K562 (cell line): ENCODE measurements around the gene TOMM6. TPM values are rescaled to one million over a fixed set of nuclear protein-coding genes. Genes with fewer than 3 reads are reported as not detected.

ENCODE experiments used
- ATAC-seq: fragments of 200-7000 bp; cut with Tn5 transposase; 3 replicates; pipeline ENCODE4 v1.9.1; 2020; ENCODE audit warnings: moderate library complexity
- BruUV-seq: library from RNA; stranded (reverse); fragments of 400-500 nt; replicated peaks from 2 replicates; lab custom pipeline; 2021; lab: Mats Ljungman, UMichigan
- CTCF ChIA-PET: fragments of 300-600 bp; formaldehyde crosslinking; extraction: SDS; loops from one replicate; lab custom pipeline; 2021; ENCODE audit warnings: low intra/inter-chr PET ratio; lab: Yijun Ruan, JAX
- POLR2A ChIA-PET: fragments of 300-600, 350-650 bp; sonication (Branson Sonifier 250); formaldehyde crosslinking; extraction: SDS; loops from one replicate; lab custom pipeline; 2021; ENCODE audit warnings: antibody characterized with exemption, inconsistent platforms; lab: Yijun Ruan, JAX
- DNase-seq, 4 experiments: peaks; one replicate each; pipeline versions ENCODE4 v3.0.0 to v3.0.0-alpha.2; 2011 to 2018; ENCODE audit warnings: low spot score in 3 of 4, mixed read lengths in 3 of 4; ENCODE audit errors: extremely low read depth in 1 of 4
- FAIRE-seq: peaks from 2 replicates; lab custom pipeline; 2011; peaks lifted over from hg19 to GRCh38; lab: Jason Lieb, UNC
- H2AFZ ChIP-seq: 2 replicates; pipeline ENCODE4 v1.6.0; 2011; ENCODE audit warnings: low read depth, low read length, control low read depth, inconsistent platforms
- H3K27ac ChIP-seq: fragments of 200-600 bp; 3 replicates; pipeline ENCODE4 v1.8.0; 2011; ENCODE audit warnings: low read depth, mild to moderate bottlenecking, control low read depth, inconsistent platforms, low read length, moderate library complexity, mixed read lengths; ENCODE audit errors: extremely low read depth
- H3K27me3 ChIP-seq, 2 experiments: fragments of 300-600 bp in 1 of 2; 2 replicates in 1 of 2; 3 replicates in 1 of 2; pipeline versions ENCODE4 v1.6.0 to v1.8.0; 2011; ENCODE audit warnings: inconsistent platforms in 2 of 2, low read length in 2 of 2, mild to moderate bottlenecking in 1 of 2, mixed read lengths in 1 of 2, moderate library complexity in 1 of 2; ENCODE audit not compliant: control insufficient read depth in 2 of 2, insufficient read depth in 2 of 2
- H3K36me3 ChIP-seq: fragments of 300-600 bp; 3 replicates; pipeline ENCODE4 v1.8.0; 2011; ENCODE audit warnings: mild to moderate bottlenecking, low read length, inconsistent platforms; ENCODE audit not compliant: control insufficient read depth, insufficient read depth
- H3K4me1 ChIP-seq, 2 experiments: fragments of 200-600 bp in 1 of 2; replicated peaks in 1 of 2; 2 replicates in 1 of 2; 3 replicates in 1 of 2; pipeline versions ENCODE4 v1.5.1 to v1.8.0; 2011; ENCODE audit warnings: inconsistent platforms in 2 of 2, low read length in 2 of 2, mild to moderate bottlenecking in 1 of 2, mixed read lengths in 1 of 2, moderate library complexity in 1 of 2; ENCODE audit not compliant: control insufficient read depth in 2 of 2, insufficient read depth in 2 of 2
- H3K4me2 ChIP-seq: 2 replicates; pipeline ENCODE4 v1.6.1; 2011; ENCODE audit warnings: low read length, control low read depth, inconsistent platforms, mixed read lengths; ENCODE audit not compliant: insufficient read depth
- H3K4me3 ChIP-seq: fragments of 200-600 bp; sonication (generic), shearing (Covaris generic); 2 replicates; pipeline ENCODE4 v1.5.1; 2016; ENCODE audit warnings: control low read depth, inconsistent platforms
- H3K79me2 ChIP-seq: fragments of 200-600 bp; 3 replicates; pipeline ENCODE4 v1.8.0; 2011; ENCODE audit warnings: low read length, inconsistent platforms; ENCODE audit not compliant: control insufficient read depth, insufficient read depth
- H3K9ac ChIP-seq, 2 experiments: 2 replicates each; pipeline versions ENCODE4 v1.6.0 to v1.6.1; 2011; ENCODE audit warnings: low read depth in 2 of 2, low read length in 2 of 2, control low read depth in 1 of 2, inconsistent platforms in 1 of 2, mild to moderate bottlenecking in 1 of 2, mixed read lengths in 1 of 2; ENCODE audit not compliant: insufficient read depth in 1 of 2
- H3K9me1 ChIP-seq: one replicate; pipeline ENCODE4 v1.6.0; 2011; ENCODE audit warnings: inconsistent platforms, mild to moderate bottlenecking, low read length, moderate library complexity; ENCODE audit not compliant: control insufficient read depth, insufficient read depth
- H3K9me3 ChIP-seq: replicated peaks from 2 replicates; pipeline ENCODE4 v1.5.1; 2011; ENCODE audit warnings: low read depth, low read length, inconsistent platforms; ENCODE audit not compliant: control insufficient read depth, insufficient read depth
- H4K20me1 ChIP-seq: replicated peaks from 2 replicates; pipeline ENCODE4 v1.6.1; 2011; ENCODE audit warnings: low read length, inconsistent platforms, mixed read lengths; ENCODE audit not compliant: control insufficient read depth, insufficient read depth
- MYNN ChIP-seq, 2 experiments: sonication (generic); formaldehyde crosslinking in 1 of 2; IDR thresholded peaks; 2 replicates each; pipeline versions ENCODE4 v1.5.0 to v1.6.1; 2016 to 2020; ENCODE audit warnings: antibody characterized with exemption in 1 of 2, missing genetic modification reagents in 1 of 2
- TGIF2 ChIP-seq: sonication (generic); formaldehyde crosslinking; IDR thresholded peaks from 2 replicates; pipeline ENCODE4 v1.8.1; 2022; ENCODE audit warnings: mild to moderate bottlenecking, missing genetic modification reagents, moderate library complexity
- ZNF175 ChIP-seq: fragments of 200-800 bp; sonication (Bioruptor generic); IDR thresholded peaks from 2 replicates; pipeline ENCODE4 v1.6.1; 2016; ENCODE audit warnings: low read depth, mild to moderate bottlenecking, missing genetic modification characterization, missing compliant biosample characterization
- WGBS: fragments of 100-300 bp; shearing (Covaris generic); methylation state at CpG from one replicate; pipeline ENCODE4 v1.1.6; 2016; ENCODE audit warnings: low coverage, mixed read lengths; ENCODE audit not compliant: insufficient coverage; ENCODE audit errors: missing lambda C conversion rate; 5-methylcytosine and 5-hydroxymethylcytosine counted together
- in situ Hi-C: fragments of 300-500 bp; cut with MboI; formaldehyde crosslinking; loops from 4 replicates; pipeline ENCODE4 v1.15.0; 2018; ENCODE audit warnings: inconsistent platforms, mixed read lengths
- intact Hi-C: fragments of 100-400 bp; cut with micrococcal nuclease; formaldehyde crosslinking; loops from 2 replicates; pipeline ENCODE4 v1.14.2; 2022
- polyA plus RNA-seq, 8 experiments: library from polyadenylated mRNA; depleted of rRNA in 4 of 8; stranded (reverse) in 5 of 8; unstranded in 3 of 8; fragments of >200 nt; fragmentation: Nextera tagmentation in 2 of 8; fragmentation: Illumina TruSeq in 1 of 8; extraction: Ambion mirVana in 2 of 8; extraction: Trizol in 1 of 8; gene quantifications; 2 replicates each; pipeline versions ENCODE4 v1.2.1 to v1.2.3, GENCODE V29; 2011 to 2014; ENCODE audit warnings: inconsistent platforms in 1 of 8, missing spikeins in 1 of 8
- total RNA-seq, 7 experiments: library from RNA; depleted of rRNA in 6 of 7; stranded (reverse); fragments of >200 nt in 6 of 7; fragmentation: Illumina TruSeq in 2 of 7; extraction: Trizol in 2 of 7; gene quantifications; 2 replicates each; pipeline versions ENCODE4 v1.2.1 to v1.2.3, GENCODE V29; 2011 to 2021; ENCODE audit warnings: low replicate concordance in 1 of 7
- TF ChIP-seq, protein P1 (sequence below): fragments of 450-650 bp; IDR thresholded peaks from 2 replicates; pipeline ENCODE4 v1.6.1; 2016
- TF ChIP-seq, protein P2 (sequence below): fragments of 250-450 bp; sonication (Bioruptor Pico); IDR thresholded peaks from 2 replicates; pipeline ENCODE4 v1.6.1; 2021; ENCODE audit warnings: mild to moderate bottlenecking

Gene TOMM6
- total and polyA plus RNA-seq, 9 of the 15 experiments (the other 6 are each of a cell fraction or from before 2014, with no cell fraction given) = 380 to 2,097 (median 1,065) TPM

DNA sequence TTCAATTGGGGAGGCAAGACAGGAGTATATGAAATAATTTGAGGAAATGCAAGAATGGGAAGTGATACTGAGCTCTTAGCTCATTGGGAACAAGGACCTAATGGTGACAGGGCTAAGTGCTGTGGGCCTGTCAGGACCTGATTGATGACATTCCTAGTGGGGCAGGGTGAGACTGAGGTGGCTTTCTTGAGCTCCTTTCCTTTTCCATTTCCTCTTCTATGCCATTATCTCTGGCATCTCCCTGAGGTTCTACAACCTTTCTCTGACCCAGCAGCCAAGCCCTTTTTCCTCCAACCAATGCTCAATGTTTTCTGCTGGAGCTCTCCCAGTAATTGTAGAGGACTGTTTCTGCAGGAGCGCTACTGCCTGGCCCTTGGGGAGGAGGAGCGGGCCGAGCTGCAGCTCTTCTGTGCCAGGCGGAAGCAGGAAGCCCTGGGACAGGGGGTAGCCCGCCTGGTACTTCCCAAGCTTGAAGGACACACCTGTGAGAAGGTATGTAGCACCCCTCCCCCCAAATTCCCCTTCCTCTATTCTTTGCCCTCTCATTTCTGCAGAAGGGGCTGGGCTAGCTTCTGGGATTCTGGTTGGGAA, 2.8 kb upstream of the TOMM6 start (continued):
- TF ChIP-seq, protein P1, sequence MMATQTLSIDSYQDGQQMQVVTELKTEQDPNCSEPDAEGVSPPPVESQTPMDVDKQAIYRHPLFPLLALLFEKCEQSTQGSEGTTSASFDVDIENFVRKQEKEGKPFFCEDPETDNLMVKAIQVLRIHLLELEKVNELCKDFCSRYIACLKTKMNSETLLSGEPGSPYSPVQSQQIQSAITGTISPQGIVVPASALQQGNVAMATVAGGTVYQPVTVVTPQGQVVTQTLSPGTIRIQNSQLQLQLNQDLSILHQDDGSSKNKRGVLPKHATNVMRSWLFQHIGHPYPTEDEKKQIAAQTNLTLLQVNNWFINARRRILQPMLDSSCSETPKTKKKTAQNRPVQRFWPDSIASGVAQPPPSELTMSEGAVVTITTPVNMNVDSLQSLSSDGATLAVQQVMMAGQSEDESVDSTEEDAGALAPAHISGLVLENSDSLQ = peak; percentile 96
- TF ChIP-seq, protein P2, sequence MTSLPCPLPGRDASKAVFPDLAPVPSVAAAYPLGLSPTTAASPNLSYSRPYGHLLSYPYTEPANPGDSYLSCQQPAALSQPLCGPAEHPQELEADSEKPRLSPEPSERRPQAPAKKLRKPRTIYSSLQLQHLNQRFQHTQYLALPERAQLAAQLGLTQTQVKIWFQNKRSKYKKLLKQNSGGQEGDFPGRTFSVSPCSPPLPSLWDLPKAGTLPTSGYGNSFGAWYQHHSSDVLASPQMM (CRISPR knock-in tag) = no peak

GRCh38 chr6:41785254-41785653, 2.2 kb upstream of the TOMM6 start:
- in situ Hi-C loops (loop anchor here (5.0 to 10.0 kb wide), 3 partner anchors 122 to 440 kb away; no protein-coding TSS in a partner anchor), intact Hi-C loops (loop anchor here (5.0 kb wide), 1 partner anchor 62 kb away; no protein-coding TSS in a partner anchor)
- TF ChIP-seq TGIF2 (CRISPR knock-in tag) = no peak
- TF ChIP-seq MYNN (IDR thresholded peaks at IDR 0.05) = no peak
- TF ChIP-seq MYNN (CRISPR knock-in tag; IDR thresholded peaks at IDR 0.05) = no peak
- no peak for TF ChIP-seq ZNF175 (CRISPR knock-in tag)
- peak overlapping the region in 1 of 2 experiments; percentile 96; a peak in 2 of 4 replicates for H3K9ac ChIP-seq
- peaks cover 42% of the 10 kb centered on the region for H3K79me2 ChIP-seq
- H3K4me2 ChIP-seq = no peak overlapping the region
- ChIA-PET POLR2A (interaction anchor here (0.7 to 2.2 kb wide), 10 partner anchors 16 to 356 kb away, joined by 3 to 10 read pairs (median 4); partner anchors contain the start of genes BYSL and MED20), CTCF (interaction anchor here (3.0 kb wide), 1 partner anchor 259 kb away, joined by 17 read pairs; no protein-coding TSS in a partner anchor)
- ATAC-seq = no peak
- no peak overlapping the region for H2AFZ ChIP-seq
- H3K36me3 ChIP-seq = peaks cover 17% of the 10 kb centered on the region
- H3K27ac ChIP-seq = no peak overlapping the region
- H3K9me1 ChIP-seq = no peaks in the 10 kb centered on the region
- DNase-seq = no peak
- peaks cover 5% of the 10 kb centered on the region; the same call in 1 of the 2 replicates for H4K20me1 ChIP-seq
- no peaks in the 10 kb centered on the region for H3K9me3 ChIP-seq
- FAIRE-seq = no peak
- WGBS = 87% methylated on average over 11 of the region's 11 CpGs
- H3K27me3 ChIP-seq = no peaks in the 10 kb centered on the region
- H3K4me1 ChIP-seq = peaks cover 41 to 42% of the 10 kb centered on the region in 2 experiments
- no peak overlapping the region for H3K4me3 ChIP-seq
- BruUV-seq = no TSS peak
